Natural killer cell (primary cell): Measurements from ENCODE around the gene CYP27A1. TPM values are rescaled to one million over a fixed set of nuclear protein-coding genes. Genes with fewer than 3 reads are reported as not detected.

Source experiments
- ATAC-seq, 3 donors: fragments of 150-1000 bp in 2 of 3; fragments of 200-7000 bp in 1 of 3; cut with Tn5 transposase; 1 replicate in 1 of 3; 2 replicates in 2 of 3; pipeline ENCODE4 v1.10.0; 2021; ENCODE audit warnings: mild to moderate bottlenecking in 2 of 3, moderate library complexity in 2 of 3
- DNase-seq, 2 donors: peaks; one replicate each; pipeline versions ENCODE4 v3.0.0 to v3.0.0-alpha.2; 2013 to 2021; ENCODE audit warnings: mixed read lengths in 1 of 2
- H3K27ac ChIP-seq: one replicate; pipeline ENCODE4 v1.5.1; 2013; ENCODE audit warnings: mild to moderate bottlenecking, low read length
- H3K27me3 ChIP-seq: one replicate; pipeline ENCODE4 v1.6.1; 2013; ENCODE audit warnings: low read length; ENCODE audit not compliant: control insufficient read depth, insufficient read depth
- H3K36me3 ChIP-seq: one replicate; pipeline ENCODE4 v1.6.1; 2013; ENCODE audit warnings: low read length; ENCODE audit not compliant: control insufficient read depth, insufficient read depth
- H3K4me1 ChIP-seq: one replicate; pipeline ENCODE4 v1.6.1; 2013; ENCODE audit warnings: low read length; ENCODE audit not compliant: control insufficient read depth, insufficient read depth
- H3K4me3 ChIP-seq: one replicate; pipeline ENCODE4 v1.5.1; 2013; ENCODE audit warnings: low read length
- H3K9me3 ChIP-seq: one replicate; pipeline ENCODE4 v1.6.1; 2013; ENCODE audit warnings: low read length; ENCODE audit not compliant: control insufficient read depth, insufficient read depth
- H3K27ac Mint-ChIP-seq, 2 donors: one replicate each; pipeline ENCODE4 v1.8.0; 2022; ENCODE audit warnings: mild to moderate bottlenecking in 2 of 2, mixed read lengths in 2 of 2, moderate library complexity in 1 of 2
- H3K27me3 Mint-ChIP-seq, 2 donors: one replicate each; pipeline ENCODE4 v1.8.0; 2022; ENCODE audit warnings: low read depth in 2 of 2, mixed read lengths in 2 of 2
- H3K36me3 Mint-ChIP-seq: one replicate; pipeline ENCODE4 v1.8.0; 2022; ENCODE audit warnings: mixed read lengths
- H3K4me1 Mint-ChIP-seq, 2 donors: one replicate each; pipeline ENCODE4 v1.8.0; 2022; ENCODE audit warnings: mixed read lengths in 2 of 2
- H3K4me3 Mint-ChIP-seq: one replicate; pipeline ENCODE4 v1.8.0; 2022; ENCODE audit warnings: mild to moderate bottlenecking, moderate library complexity, mixed read lengths
- H3K9me3 Mint-ChIP-seq, 2 donors: one replicate each; pipeline ENCODE4 v1.8.0; 2022; ENCODE audit warnings: mixed read lengths in 2 of 2
- CTCF ChIP-seq: fragments of 200-600 bp; IDR thresholded peaks from one replicate; pipeline ENCODE4 v1.8.0; 2022; ENCODE audit warnings: antibody characterized with exemption
- WGBS: methylation state at CpG from one replicate; pipeline ENCODE4 v1.1.7; 2013; ENCODE audit warnings: missing lambda C conversion rate; ENCODE audit not compliant: insufficient coverage; 5-methylcytosine and 5-hydroxymethylcytosine counted together
- intact Hi-C: fragments of 100-400 bp; cut with micrococcal nuclease; formaldehyde crosslinking; loops from one replicate; pipeline ENCODE4 v1.14.2; 2022
- total RNA-seq, 4 donors: library from RNA; stranded (reverse); fragments of 120-200 nt in 1 of 4; gene quantifications; one replicate each; pipeline versions ENCODE4 v1.2.3 to v1.2.4, GENCODE V29; 2013 to 2022

CYP27A1 gene
- total RNA-seq, 3 donors from 2014 or later (not counting 1 experiment from before 2014, with no cell fraction given), result 0.61 to 1.6 TPM; not detected in 1

- no peaks in the 10 kb centered on the region for H3K36me3 Mint-ChIP-seq
- no peak for TF ChIP-seq CTCF
- H3K4me1 Mint-ChIP-seq, result peaks cover 0 to 17% of the 10 kb centered on the region in 2 donors
- Histone ChIP-seq H3K4me3 (no peak overlapping the region), H3K9me3 (no peaks in the 10 kb centered on the region), H3K36me3 (no peaks in the 10 kb centered on the region), H3K27ac (no peak overlapping the region), H3K27me3 (peaks cover 39% of the 10 kb centered on the region), H3K4me1 (peaks cover 20% of the 10 kb centered on the region)
- H3K4me3 Mint-ChIP-seq, result no peak overlapping the region
- H3K9me3 Mint-ChIP-seq, result no peaks in the 10 kb centered on the region
- WGBS, result 77% methylated on average over 7 of the region's 7 CpGs
- ATAC-seq (no peak), DNase-seq (peak in 1 of 2 donors; percentile 4)
- intact Hi-C loops, result no loop called here
- H3K27me3 Mint-ChIP-seq, result peaks cover 57 to 64% of the 10 kb centered on the region in 2 donors
- H3K27ac Mint-ChIP-seq, result no peak overlapping the region
These were observed 79.8 kb downstream of the CYP27A1 start for GRCh38 chr2:218861645-218862318.

- Mint-ChIP-seq H3K27ac (no peak overlapping the region), H3K4me3 (no peak overlapping the region), H3K36me3 (no peaks in the 10 kb centered on the region), H3K4me1 (peaks cover 0 to 13% of the 10 kb centered on the region in 2 donors), H3K9me3 (no peaks in the 10 kb centered on the region), H3K27me3 (peaks cover 56 to 63% of the 10 kb centered on the region in 2 donors)
- peaks cover 20% of the 10 kb centered on the region for H3K4me1 ChIP-seq
- TF ChIP-seq CTCF, result no peak
- intact Hi-C loops, result no loop called here
- H3K9me3 ChIP-seq, result no peaks in the 10 kb centered on the region
- 83% methylated on average over 3 of the region's 3 CpGs for WGBS
- DNase-seq (no peak), ATAC-seq (no peak)
- no peak overlapping the region for H3K27ac ChIP-seq
- H3K27me3 ChIP-seq, result peaks cover 34% of the 10 kb centered on the region
- no peak overlapping the region for H3K4me3 ChIP-seq
- H3K36me3 ChIP-seq, result no peaks in the 10 kb centered on the region
These were observed 81.1 kb downstream of the CYP27A1 start for GRCh38 chr2:218863021-218863520.

Other genes with a start within 250 kb of the CYP27A1 start
- gene USP37, start 213.8 kb upstream of the CYP27A1 start, total RNA-seq, result 10 to 100 TPM; 18.3 to 26.2 (median 21.6) TPM
- gene CNOT9, start 213.3 kb upstream of the CYP27A1 start, total RNA-seq, result 10 to 100 TPM; 61.4 to 66.7 (median 66.3) TPM
- gene PLCD4, start 174.2 kb upstream of the CYP27A1 start, total RNA-seq, result under 1 TPM; 0.43 to 0.83 (median 0.54) TPM
- gene ZNF142, start 122.5 kb upstream of the CYP27A1 start, total RNA-seq, result 10 to 100 TPM; 57.0 to 67.8 (median 62.6) TPM
- 10 to 100 TPM; 20.1 to 30.9 (median 20.5) TPM for gene BCS1L, start 122.5 kb upstream of the CYP27A1 start, total RNA-seq
- 10 to 100 TPM; 16.5 to 22.8 (median 20.1) TPM for gene RNF25, start 110.1 kb upstream of the CYP27A1 start, total RNA-seq
- gene STK36, start 110.1 kb upstream of the CYP27A1 start, total RNA-seq, result 10 to 100 TPM; 20.0 to 20.3 (median 20.2) TPM
- 10 to 100 TPM; 20.2 to 25.5 (median 22.8) TPM for gene TTLL4, start 71.3 kb upstream of the CYP27A1 start, total RNA-seq
- not detected for gene PRKAG3, start 49.7 kb downstream of the CYP27A1 start, total RNA-seq
- gene WNT6, start 77.7 kb downstream of the CYP27A1 start, total RNA-seq, result not detected
- 1 to 10 TPM in 2 of 3 donors, under 1 TPM in 1; 0.92 to 2.9 (median 2.9) TPM for gene WNT10A, start 98.7 kb downstream of the CYP27A1 start, total RNA-seq
- gene CDK5R2, start 177.5 kb downstream of the CYP27A1 start, total RNA-seq, result not detected
- gene FEV, start 203.0 kb downstream of the CYP27A1 start, total RNA-seq, result not detected
- gene CRYBA2, start 211.3 kb downstream of the CYP27A1 start, total RNA-seq, result not detected